GM12872 (cell line): ENCODE results near the gene SUSD1.

Source experiments
- TF ChIP-seq, protein P1 (sequence below): IDR thresholded peaks from 3 replicates; pipeline ENCODE4 v1.5.1; 2011; ENCODE audit warnings: low read depth, mild to moderate bottlenecking, low read length, moderate library complexity; ENCODE audit not compliant: insufficient read depth

Gene SUSD1

DNA sequence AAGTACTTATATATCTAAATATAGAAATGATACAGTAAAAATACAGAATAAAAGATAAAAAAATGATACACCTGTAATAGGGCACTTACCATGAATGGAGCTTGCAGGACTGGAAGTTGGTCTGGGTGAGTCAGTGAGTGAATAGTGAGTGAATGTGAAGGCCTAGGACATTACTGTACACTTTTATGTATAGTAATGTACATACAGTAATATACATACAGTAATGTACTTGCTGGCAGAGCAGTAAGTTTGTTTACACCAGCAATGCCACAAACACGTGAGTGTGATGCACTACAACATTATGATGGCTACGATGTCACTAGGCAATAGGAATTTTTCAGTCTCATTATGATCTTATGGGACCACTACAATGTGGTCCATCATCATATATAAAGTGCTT lies 34.2 kb downstream of the SUSD1 start:
- TF ChIP-seq, protein P1, sequence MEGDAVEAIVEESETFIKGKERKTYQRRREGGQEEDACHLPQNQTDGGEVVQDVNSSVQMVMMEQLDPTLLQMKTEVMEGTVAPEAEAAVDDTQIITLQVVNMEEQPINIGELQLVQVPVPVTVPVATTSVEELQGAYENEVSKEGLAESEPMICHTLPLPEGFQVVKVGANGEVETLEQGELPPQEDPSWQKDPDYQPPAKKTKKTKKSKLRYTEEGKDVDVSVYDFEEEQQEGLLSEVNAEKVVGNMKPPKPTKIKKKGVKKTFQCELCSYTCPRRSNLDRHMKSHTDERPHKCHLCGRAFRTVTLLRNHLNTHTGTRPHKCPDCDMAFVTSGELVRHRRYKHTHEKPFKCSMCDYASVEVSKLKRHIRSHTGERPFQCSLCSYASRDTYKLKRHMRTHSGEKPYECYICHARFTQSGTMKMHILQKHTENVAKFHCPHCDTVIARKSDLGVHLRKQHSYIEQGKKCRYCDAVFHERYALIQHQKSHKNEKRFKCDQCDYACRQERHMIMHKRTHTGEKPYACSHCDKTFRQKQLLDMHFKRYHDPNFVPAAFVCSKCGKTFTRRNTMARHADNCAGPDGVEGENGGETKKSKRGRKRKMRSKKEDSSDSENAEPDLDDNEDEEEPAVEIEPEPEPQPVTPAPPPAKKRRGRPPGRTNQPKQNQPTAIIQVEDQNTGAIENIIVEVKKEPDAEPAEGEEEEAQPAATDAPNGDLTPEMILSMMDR = no peak

DNA sequence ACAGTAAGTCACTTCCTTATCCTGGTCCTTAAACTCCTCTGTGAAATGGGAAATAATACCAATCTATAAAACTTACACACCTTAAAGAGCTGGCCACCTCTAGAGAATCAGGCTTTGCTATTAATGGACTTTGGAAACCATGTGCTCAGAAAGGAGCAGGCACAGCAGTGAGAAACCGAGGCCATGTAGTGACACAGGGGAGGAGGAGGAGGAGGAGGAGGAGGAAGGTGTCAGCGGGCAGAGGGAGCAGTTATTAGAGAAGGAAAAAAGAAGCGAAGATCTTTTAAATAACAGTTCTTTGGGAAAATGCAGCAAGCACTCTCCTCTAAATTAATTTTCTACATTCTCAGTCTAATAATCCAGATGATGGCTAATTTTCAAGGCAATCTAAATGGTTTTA lies 38.0 kb downstream of the SUSD1 start:
- TF ChIP-seq, protein P1 = no peak

DNA sequence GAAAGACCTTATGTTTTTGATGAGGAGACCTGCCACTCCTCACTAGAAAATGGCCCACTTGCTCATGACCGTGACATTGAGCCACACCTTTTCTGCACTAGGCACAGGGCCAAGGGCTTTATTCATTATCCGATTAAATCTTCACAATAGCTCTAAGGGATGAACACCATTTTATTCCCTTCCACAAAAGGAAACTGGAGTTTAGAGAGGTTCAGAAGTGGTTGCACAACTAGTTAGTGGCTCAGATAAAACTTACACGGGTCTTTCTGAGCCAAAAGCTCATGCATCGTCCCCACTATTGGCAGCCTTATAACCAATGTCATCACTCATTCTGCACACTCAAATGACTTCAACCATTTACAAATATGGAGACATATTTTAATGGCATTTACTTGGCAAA lies 39.4 kb downstream of the SUSD1 start:
- TF ChIP-seq, protein P1 = no peak

DNA sequence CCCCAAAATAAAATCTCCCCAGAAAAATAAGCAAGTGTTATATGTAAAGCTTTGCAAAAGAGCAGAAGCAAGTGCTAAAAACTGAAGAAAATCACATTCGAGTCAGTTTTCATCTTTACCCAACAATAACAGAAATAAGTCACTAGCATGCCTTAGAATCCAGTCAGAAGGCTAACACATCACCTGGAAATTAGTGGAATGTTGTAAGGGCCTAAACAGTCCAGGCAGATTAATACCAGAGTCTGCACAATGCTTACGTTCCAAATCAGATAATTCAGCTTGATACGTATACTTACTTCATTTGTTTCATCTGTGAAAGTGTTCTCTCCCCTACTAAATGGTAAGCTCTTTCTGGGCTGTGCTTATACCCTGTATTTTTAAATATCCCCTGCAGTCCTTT lies 42.7 kb downstream of the SUSD1 start:
- TF ChIP-seq, protein P1 = no peak

DNA sequence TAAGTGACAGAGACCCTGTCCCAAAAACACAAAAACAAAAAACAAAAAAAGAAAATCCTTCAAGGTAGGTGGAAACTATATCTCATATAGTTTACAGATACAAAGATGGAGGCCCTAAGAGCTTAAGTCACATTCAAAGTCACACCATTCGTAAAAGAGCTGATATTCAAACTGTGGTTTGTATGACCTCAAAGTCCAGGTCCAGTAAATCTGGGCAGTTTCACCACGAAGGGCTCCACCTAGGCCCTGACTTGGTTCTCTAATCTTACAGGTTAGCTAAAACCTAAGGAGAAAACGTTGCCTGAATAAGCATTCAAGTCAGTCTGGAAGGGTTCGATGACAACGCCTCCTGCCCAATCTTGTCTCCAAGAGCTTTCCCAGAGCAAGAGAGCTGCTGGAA lies 44.1 kb downstream of the SUSD1 start:
- TF ChIP-seq, protein P1 = no peak

DNA sequence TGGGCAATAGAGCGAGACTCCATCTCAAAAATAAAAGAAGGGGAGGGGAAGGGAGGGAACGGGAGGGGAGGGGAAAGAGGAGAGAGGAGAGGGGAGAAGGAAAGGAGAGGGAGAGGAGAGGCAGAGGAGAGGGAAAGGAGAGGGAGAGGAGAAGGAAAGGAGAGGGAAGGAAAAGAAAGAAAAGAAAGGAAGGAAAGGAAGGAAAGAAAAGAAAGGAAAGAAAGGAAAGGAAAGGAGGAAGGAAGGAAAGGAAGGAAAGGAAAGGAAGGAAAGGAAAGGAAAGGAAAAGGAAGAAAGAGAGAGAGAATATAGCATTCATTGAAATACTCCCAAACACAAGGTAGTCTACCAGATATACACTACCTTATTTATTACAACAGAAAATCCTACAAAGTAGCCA lies 44.8 kb downstream of the SUSD1 start:
- TF ChIP-seq, protein P1 = no peak

DNA sequence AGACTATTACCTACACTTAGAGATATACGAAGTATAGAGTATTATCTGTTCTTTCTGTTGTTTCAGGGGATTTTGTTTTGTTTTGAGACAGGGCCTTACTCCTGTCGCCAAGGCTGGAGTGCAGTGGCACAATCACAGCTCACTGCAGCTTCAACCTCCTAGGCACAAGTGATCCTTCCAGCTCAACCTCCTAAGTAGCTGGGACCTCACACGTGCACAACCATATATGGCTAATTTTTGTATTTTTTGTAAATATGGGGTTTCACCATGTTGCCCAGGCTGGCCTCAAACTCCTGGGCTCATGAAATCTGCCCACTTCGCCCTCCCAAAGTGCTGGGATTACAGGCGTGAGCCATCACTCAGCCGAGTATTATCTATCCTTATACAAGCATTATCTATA lies 45.9 kb downstream of the SUSD1 start:
- TF ChIP-seq, protein P1 = no peak

DNA sequence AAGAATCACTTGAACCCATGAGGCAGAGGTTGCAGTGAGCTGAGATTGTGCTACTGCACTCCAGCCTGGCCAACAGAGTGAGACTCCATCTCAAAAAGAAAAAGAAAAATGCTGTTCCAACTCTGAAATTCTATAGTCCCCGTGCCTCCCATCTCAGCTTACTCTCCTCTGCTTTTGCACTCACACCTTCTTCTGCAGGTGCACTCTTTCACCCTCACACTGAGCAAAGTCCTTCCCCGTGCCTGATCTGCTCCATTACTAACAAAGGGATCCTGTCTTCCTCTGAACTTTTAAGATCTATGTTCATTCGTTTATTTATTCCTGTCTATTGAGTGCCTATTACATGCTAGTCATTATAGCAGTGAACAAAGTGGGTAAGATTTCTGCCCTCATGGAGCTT lies 47.8 kb downstream of the SUSD1 start:
- TF ChIP-seq, protein P1 = no peak
